HG02571 (cell line): ENCODE results near the gene PRC1.

Experiments
- ATAC-seq: cut with Tn5 transposase; IDR thresholded peaks from one replicate; pipeline ENCODE4 v1.9.1; 2021; ENCODE audit warnings: mild to moderate bottlenecking, moderate library complexity; ENCODE audit not compliant: unreplicated experiment

PRC1 gene

GRCh38 chr15:90955624-90956273 lies 38.6 kb downstream of the PRC1 start:
- no peak for ATAC-seq

- peak; percentile 91 for ATAC-seq
Observed at GRCh38 chr15:90954712-90955623, 39.4 kb downstream of the PRC1 start, which contains the start of gene RCCD1. RCCD1 (plus strand) TSS chr15:90954884; CDS start chr15:90956735, 1,851 bp downstream.

- no peak for ATAC-seq
Observed at GRCh38 chr15:90953947-90954711, 40.2 kb downstream of the PRC1 start.

- no peak for ATAC-seq
Observed at GRCh38 chr15:90952901-90953677, 41.2 kb downstream of the PRC1 start.

GRCh38 chr15:90950676-90951075 lies 43.7 kb downstream of the PRC1 start:
- no peak for ATAC-seq

- no peak for ATAC-seq
Observed at GRCh38 chr15:90949979-90950675, 44.2 kb downstream of the PRC1 start.

- no peak for ATAC-seq
Observed at GRCh38 chr15:90948506-90948905, 45.8 kb downstream of the PRC1 start.

GRCh38 chr15:90947577-90948357 lies 46.6 kb downstream of the PRC1 start:
- ATAC-seq: no peak

GRCh38 chr15:90946941-90947576 lies 47.3 kb downstream of the PRC1 start:
- no peak for ATAC-seq

- no peak for ATAC-seq
Observed at GRCh38 chr15:90946538-90946937, 47.8 kb downstream of the PRC1 start.

GRCh38 chr15:90945091-90945490 lies 49.2 kb downstream of the PRC1 start:
- no peak for ATAC-seq

- no peak for ATAC-seq
Observed at GRCh38 chr15:90942354-90943120, 51.8 kb downstream of the PRC1 start.

- no peak for ATAC-seq
Observed at GRCh38 chr15:90941038-90941437, 53.3 kb downstream of the PRC1 start.

GRCh38 chr15:90939756-90940155 lies 54.6 kb downstream of the PRC1 start:
- ATAC-seq: no peak

- ATAC-seq: no peak
Observed at GRCh38 chr15:90938261-90938660, 56.1 kb downstream of the PRC1 start.

- ATAC-seq: no peak
Observed at GRCh38 chr15:90936823-90937222, 57.5 kb downstream of the PRC1 start.

- peak; percentile 58 for ATAC-seq
Observed at GRCh38 chr15:90934949-90935751, 59.2 kb downstream of the PRC1 start, which contains the start of gene UNC45A. UNC45A (plus strand) TSS chr15:90935285; CDS start chr15:90935325, 40 bp downstream.
